Measurements from ENCODE around the gene CD151. TPM values are rescaled to one million over a fixed set of nuclear protein-coding genes. Genes with fewer than 3 reads are reported as not detected.

CD151 gene
- total RNA-seq, 4 donors from 2014 or later = 277 to 794 (median 465) TPM

GRCh38 chr11:831961-832528, 707 bp upstream of the CD151 start:
- peak overlapping the region in 3 of 4 donors; percentile 82 to 89 (median 87) for H3K27ac ChIP-seq
- no peaks in the 10 kb centered on the region for H3K9me3 ChIP-seq
- H3K4me3 ChIP-seq = peak overlapping the region in 1 of 2 donors; percentile 87
- H3K36me3 ChIP-seq = peaks cover 0 to 13% of the 10 kb centered on the region in 2 donors
- H3K4me1 ChIP-seq = peaks cover 0 to 96% (median 50%) of the 10 kb centered on the region in 3 donors
- TF ChIP-seq EP300 (IDR thresholded peaks at IDR 0.05) (no peak), CTCF (IDR thresholded peaks at IDR 0.05) (no peak), POLR2A (IDR thresholded peaks at IDR 0.05) (no peak), POLR2AphosphoS5 (IDR thresholded peaks at IDR 0.05) (no peak)
- 80 to 91% methylated on average over 3 to 5 of the region's 23 CpGs for WGBS, 2 donors (ENCODE audit: low coverage in 1 of 2)
- peaks cover 55% of the 10 kb centered on the region for H3K27me3 ChIP-seq
- ATAC-seq = no peak

GRCh38 chr11:833114-833791, 501 bp downstream of the CD151 start:
- Histone ChIP-seq H3K9me3 (no peaks in the 10 kb centered on the region), H3K27ac (peak overlapping the region; percentile 66 to 89 (median 84)), H3K4me1 (peaks cover 0 to 96% (median 46%) of the 10 kb centered on the region in 3 donors), H3K4me3 (peak overlapping the region; percentile 73 to 87), H3K36me3 (peaks cover 0 to 25% of the 10 kb centered on the region in 2 donors), H3K27me3 (peaks cover 43% of the 10 kb centered on the region)
- WGBS, 2 donors (ENCODE audit: low coverage in 1 of 2) = no CpG with 5 or more reads among the region's 55 CpGs
- TF ChIP-seq POLR2AphosphoS5 (IDR thresholded peaks at IDR 0.05) (peak; percentile 50), POLR2A (IDR thresholded peaks at IDR 0.05) (peak in 1 of 2 donors; percentile 34), CTCF (IDR thresholded peaks at IDR 0.05) (no peak)
- peak; percentile 61 for ATAC-seq

DNA sequence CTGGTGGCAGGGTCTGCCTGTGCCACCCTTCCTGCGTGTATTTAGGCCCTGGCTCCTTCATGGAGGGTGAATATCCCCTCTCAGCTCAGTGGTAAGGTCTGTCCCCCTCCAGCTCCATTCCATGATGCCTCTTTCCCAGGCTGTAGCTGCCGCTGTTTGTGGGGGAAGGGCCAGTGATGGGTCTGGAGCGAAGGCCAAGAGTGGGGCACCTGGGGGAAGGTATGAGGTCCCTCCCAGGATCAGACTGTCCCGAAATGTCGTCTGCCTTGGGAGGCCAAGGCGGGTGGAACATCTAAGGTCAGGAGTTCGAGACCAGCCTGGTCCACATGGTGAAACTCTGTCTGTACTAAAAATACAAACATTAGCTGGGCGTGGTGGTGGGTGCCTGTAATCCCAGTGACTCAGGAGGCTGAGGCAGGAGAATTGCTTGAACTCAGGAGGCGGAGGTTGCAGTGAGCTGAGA, 1.1 kb downstream of the CD151 start:
- no peaks in the 10 kb centered on the region for H3K9me3 ChIP-seq
- ATAC-seq = no peak
- peaks cover 0 to 31% of the 10 kb centered on the region in 2 donors for H3K36me3 ChIP-seq
- H3K4me3 ChIP-seq = peak overlapping the region; percentile 73 to 87
- no peak for TF ChIP-seq POLR2A (IDR thresholded peaks at IDR 0.05)
- TF ChIP-seq EP300 (IDR thresholded peaks at IDR 0.05) = no peak
- TF ChIP-seq POLR2AphosphoS5 (IDR thresholded peaks at IDR 0.05) = no peak
- no peak for TF ChIP-seq CTCF (IDR thresholded peaks at IDR 0.05)
- peaks cover 0 to 96% (median 43%) of the 10 kb centered on the region in 3 donors for H3K4me1 ChIP-seq
- peak overlapping the region; percentile 66 to 89 (median 84) for H3K27ac ChIP-seq
- peaks cover 37% of the 10 kb centered on the region for H3K27me3 ChIP-seq
- 21 to 43% methylated on average over 2 of the region's 9 CpGs for WGBS, 2 donors (ENCODE audit: low coverage in 1 of 2)

DNA sequence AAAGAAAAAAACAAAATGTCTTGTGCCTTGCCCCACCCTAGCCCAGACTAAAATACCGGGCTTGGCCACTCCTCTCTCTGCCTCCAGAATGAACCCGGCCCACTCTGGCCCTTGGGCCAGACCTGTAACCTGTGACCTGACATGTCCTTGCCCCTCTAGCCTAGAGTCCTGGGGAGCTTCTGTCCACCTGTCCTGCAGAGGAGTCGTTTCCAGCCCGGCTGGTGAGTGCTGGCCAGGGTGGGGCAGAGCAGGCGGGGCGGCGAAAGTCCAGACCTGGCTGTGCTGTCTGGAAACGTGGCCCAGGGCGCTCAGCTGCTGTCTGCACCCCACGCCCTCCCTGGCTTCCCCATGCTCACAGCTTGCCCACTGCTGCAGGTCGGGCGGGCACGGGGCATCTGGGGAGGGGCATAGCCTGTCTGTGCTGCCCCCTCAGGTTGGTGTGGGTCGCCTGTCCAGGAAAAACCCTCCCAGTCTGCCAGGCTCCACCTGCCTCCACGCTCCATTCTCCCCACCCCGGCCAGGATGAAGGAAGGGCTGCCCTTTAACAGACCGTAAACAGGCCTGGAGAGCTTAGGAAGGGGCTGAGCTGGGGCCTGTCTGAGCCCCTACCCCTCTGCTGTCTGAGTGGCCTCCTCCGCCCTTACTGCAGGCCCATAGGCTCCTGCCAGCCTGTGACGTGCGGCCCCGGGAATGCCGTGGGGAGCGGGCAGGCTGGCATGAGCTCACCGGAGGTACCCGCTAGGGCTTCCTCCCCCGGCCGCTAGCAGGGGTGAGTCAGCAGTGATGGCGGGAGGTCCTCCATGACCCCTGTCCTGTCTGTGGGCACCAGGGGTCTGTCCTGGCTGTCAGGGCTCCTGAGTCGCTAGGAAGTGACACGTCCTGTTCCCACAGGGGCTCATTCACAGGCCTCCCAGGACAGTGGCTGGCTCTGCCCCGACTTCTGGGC, 1.9 kb downstream of the CD151 start:
- Histone ChIP-seq H3K36me3 (peaks cover 0 to 39% of the 10 kb centered on the region in 2 donors), H3K27me3 (peaks cover 29% of the 10 kb centered on the region), H3K9me3 (no peaks in the 10 kb centered on the region), H3K27ac (peak overlapping the region; percentile 66 to 89 (median 84)), H3K4me3 (peak overlapping the region; percentile 0 to 87), H3K4me1 (peaks cover 0 to 96% (median 36%) of the 10 kb centered on the region in 3 donors)
- no peak for TF ChIP-seq EP300 (IDR thresholded peaks at IDR 0.05)
- TF ChIP-seq POLR2AphosphoS5 (IDR thresholded peaks at IDR 0.05) = peak; percentile 94
- peak; percentile 10 to 21 for TF ChIP-seq POLR2A (IDR thresholded peaks at IDR 0.05)
- peak in 2 of 4 experiments; percentile 4 to 34 for TF ChIP-seq CTCF (IDR thresholded peaks at IDR 0.05)
- peak; percentile 64 for ATAC-seq
- 15 to 22% methylated on average over 6 to 10 of the region's 31 CpGs for WGBS, 2 donors (ENCODE audit: low coverage in 1 of 2)

Data from gastroesophageal sphincter (tissue), 4 donors.